Putamen (tissue), 1 donor: ENCODE data around the gene RSPRY1.

Source experiments
- DNase-seq: peaks from one replicate; pipeline ENCODE4 v3.0.0-alpha.2; 2016; ENCODE audit warnings: low spot score

Gene RSPRY1

DNA sequence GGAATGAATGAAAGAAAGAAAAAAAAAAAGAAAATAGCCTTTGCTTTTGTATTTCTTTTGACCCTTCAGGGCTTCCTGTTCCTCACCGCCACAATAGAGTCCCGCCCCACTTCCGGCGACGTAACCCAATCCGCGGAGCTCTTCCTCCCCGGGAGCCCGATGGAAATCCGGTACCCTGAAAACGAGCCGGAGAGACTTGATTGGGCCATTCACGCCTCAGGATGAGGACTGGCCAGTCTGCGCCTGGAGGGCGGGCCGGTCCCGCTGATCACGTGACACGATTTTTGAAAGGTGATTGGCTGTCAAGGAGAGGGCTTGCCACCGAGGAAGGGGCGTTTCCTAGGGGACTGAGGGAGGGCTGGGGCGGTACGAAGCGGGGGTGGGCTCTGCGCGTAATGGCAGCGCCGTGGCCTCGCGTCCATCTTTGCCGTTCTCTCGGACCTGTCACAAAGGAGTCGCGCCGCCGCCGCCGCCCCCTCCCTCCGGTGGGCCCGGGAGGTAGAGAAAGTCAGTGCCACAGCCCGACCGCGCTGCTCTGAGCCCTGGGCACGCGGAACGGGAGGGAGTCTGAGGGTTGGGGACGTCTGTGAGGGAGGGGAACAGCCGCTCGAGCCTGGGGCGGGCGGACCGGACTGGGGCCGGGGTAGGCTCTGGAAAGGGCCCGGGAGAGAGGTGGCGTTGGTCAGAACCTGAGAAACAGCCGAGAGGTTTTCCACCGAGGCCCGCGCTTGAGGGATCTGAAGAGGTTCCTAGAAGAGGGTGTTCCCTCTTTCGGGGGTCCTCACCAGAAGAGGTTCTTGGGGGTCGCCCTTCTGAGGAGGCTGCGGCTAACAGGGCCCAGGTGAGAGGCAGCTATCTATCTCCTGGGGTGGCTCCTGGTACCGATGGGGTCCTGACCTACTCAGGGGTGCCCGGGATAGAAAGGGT lies at the start of gene RSPRY1, which contains the start of gene PSME3IP1:
TSS of gene RSPRY1 (plus strand) at position 385 of the 927 bp plus-strand sequence. CDS start 18,330 bp downstream, outside the sequence.
TSS of gene PSME3IP1 (minus strand) at position 95 of the 927 bp plus-strand sequence. CDS start 12,185 bp downstream, outside the sequence.
- peak; percentile 100 for DNase-seq

DNA sequence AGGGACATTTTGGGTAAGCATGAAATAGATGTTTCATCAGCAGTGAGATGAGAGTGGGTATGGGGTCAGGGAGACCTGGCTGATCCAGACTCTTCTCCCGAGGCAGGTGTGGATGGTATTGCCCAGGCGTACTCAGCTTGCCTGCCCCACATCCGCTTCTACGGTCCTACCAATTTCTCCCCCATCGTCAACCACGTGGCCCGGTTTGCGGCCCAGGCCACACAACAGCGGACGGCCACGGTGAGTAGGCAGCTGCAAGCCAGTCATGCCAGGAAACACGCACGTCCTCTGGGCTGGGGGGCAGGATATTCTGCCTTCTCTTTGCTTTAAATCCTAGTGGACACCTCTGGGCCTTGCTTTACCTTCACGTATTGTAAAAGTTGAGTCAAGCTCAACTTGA lies 49.1 kb upstream of the RSPRY1 start:
- no peak for DNase-seq

DNA sequence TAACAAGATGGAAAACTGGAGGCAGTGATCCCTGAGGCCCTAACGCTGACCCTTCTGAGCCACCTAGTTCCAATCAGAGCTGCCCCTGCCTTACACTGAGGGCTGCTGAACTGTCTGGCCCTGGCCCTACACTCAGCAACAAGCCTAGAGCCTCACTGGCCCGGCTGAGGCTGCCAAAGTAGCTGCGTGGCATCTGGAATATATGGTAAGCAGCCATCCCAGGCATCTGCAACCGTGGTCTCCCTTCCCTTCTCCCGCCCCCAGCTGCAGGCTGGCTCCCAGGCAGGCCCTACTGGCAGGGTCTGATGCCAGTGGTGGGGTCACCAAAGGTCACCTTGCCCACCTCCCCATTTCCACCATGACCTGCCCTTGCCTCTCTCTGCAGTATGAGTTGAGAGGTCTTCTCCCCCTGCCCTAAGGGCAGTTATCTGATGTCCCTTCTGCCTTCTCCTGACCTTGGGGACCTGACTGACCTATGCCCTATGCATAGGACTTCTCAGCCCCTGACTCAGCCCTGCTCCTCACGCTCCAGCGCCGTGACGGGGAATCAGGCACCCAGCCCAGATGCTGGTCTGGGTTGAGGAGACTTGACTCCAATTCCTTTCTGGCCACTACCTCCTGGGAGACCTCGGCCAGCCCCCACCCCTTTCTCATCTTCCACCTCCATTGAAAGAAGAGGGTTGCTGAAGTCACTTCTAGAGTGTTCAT lies 48.4 kb upstream of the RSPRY1 start:
- DNase-seq = no peak

DNA sequence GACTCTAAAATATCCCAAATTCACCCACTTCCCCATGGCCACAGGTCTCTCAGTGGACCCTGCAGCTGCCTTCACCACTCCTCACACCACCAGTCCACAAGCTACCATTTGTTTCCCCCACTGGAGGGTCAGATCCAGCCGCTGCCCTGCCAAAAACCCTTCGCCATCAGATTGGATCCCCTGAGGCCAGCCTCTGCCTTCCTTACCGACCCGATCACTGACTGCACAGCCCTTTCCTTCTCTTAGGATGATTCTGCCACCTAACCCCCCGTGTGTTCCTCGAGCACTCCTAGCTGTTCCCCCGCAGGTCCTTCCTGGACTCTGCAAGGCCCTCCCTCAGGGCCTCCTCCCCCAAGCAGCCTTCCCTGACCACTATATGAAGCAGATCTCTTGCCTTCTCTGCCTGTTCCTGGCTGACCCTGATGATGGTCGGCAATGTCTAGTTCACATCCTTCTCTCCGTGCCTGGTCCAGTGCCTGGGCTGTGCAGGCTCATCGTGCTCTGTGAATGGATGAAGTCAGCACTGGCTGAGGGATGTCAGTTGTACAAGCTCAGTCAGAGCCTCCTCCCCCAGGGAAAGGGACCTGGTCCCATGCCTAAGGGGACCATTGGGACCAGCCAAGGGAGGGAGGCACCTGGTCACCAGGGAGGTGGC lies 47.7 kb upstream of the RSPRY1 start:
- DNase-seq = no peak

DNA sequence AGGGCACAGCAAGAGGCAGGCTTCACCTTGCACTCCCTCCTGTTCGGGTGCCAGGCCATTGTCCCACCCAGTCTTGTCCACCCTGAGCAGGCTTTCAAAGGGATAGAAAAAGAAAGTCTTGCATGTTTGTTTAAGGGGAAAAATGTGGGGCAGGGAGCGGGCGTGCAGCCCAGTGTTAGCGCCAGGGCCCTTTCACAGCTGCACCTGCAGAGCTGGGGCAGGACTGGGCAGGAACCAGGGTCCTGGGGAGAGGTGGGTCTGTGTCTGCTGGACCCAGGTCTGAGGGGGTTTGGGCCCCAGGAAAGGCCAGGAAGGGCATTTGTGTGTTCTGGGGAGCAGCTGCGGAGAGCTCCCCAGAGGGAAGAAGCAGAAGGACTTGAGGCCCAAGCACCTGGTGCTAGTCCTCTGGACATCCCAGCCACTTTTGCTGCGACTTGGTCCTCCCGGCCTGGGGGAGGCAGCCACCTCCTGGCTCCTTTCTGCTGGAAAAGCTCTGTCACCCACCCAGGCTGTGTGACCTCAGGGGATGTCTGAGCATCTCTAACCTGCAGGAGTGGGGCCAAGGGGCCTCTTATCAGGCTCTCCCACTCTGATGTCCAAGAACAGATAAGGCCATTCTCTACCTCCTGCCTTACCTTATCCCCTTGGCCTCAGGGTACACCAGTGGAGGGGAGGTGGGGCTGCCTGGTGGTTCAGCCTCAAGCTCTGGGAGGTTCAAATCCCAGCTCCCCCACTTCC lies 45.0 kb upstream of the RSPRY1 start:
- no peak for DNase-seq

DNA sequence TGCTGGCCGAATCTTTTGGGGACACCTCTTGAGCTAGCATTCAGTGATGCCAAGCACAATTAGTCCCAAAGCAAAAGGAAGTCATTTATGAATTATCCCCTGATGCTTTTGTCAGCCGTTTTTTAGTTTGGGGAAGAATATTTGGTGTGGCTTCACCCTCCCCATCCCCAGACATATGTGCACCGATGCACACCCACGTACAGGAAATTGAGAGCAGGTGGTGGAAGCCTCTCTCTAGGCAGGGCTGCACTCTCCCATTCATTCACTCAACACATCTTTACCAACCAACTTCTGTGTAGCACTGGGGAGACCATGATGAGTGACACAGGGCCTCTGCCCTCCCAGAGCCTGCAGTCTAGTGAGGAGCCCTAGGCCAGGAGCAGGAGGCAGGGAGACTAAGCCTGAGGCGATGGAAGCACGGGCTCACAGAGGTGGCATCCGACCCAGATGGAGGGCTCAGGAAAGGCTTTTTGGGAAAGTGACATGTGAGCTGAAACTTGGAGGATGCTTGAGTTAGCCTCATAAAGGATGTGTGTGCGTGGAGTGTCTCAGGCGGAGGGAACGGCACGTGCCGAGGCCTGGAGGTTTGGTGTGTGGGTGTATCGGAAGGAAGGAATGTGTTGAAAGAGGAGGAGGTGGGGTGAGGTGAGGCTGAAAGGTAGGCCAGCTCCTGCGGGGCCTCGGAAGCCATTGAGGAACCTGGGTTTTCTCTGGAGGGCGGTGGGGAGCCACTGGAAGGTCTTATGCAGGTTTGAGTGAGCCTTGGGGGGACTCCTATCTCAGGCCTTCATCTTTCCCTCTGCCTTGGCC lies 44.1 kb upstream of the RSPRY1 start:
- no peak for DNase-seq

DNA sequence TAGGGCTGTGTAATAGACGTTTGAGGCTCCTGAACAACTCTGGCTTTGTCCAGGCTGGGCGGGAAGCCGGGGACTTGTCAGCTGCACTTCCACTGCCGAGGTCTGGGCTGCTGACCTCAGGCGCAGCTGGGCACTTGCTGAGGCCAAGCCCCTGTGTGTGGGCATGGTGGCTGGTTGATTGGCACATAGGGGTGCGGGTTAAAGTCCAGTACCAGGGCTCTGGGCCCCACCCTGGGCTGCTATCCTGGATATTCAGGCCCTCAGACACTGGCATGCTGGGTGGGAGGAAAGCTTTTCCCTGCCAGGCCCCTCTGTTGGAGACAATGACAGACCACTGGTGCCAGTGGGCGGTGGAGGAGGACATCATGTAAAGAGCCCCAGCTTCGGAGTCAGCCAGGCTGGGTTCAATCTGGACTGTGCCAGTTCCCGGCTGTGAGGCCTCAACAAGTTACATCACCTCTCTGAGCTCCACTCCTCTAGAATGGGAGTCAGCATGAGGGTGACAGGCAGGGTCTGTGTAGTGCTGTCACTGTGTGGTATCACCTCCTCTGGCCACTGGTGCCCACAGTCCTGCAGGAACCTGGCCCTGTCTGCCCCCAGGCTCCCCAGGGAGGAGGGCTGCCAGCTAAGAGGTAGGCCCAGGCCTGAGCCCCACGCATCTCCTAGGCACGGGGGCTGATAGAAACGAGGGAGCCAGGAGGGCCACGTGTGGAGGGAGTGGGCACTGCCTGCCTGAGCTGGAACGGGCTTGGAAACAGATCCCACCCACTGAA lies 42.8 kb upstream of the RSPRY1 start:
- peak; percentile 96 for DNase-seq

DNA sequence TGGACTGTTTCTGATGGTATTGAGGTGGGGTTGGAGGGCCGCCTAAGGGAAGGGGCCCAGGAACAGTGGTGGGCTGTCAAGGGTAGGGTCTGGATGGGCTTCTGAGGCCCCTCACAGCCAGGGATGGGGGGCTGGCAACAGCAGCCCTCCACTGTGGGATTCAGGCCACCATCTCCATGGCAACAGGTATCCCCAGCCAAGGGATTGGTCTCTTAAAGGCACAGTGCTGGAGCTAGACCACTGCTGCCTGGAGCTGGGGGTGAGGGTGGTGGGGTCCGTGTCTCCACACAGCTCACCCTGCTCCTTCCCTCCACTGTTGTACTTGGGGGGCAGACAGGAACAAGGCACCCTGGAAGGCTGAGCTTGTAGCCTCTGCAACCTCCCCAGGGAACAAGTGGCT lies 42.1 kb upstream of the RSPRY1 start:
- no peak for DNase-seq

DNA sequence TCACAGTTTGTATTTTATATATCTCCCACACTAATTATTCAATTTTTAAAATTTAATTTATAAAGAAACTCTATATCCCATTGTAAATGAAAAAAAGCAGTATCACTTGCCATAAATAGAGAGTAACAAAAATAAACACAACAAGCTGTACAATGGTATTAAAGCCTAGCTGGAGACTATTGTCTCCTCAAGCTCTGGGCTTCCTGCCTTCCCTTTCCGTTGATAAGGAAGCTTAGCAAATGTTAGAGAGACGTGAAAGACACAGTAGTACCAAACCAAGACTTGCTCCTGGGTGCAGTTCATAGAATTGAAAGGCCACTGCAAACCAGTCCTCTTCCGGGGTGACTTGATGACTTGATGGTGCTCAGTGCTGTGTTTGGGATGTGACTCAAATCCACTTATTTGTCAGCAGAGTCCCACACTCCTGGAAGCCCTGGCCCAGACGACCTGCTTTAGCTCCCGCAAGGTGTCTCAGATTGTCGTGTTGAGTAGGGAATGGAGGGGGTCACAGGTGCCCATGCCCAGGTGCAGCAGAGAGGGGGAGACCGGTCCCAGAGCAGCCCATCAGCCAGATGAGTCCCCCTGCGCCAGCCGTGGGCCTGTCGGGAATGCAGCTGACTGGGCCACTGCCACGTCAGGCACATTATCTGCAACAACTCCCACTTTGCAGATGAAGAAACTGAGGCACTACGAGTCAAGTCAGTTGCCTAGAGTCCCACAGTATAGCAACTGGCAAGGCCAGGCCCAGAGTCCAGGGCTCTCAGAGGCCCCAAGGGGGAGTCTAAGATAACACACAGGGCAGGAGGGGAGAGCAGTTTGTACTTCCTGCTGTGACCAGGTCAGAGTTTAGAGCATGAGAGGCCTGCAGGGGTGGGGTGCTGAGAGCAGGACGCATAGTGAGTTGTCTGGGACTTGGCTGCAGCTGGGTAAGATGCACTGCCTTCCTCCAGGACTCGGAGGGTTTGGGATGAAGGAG lies 40.8 kb upstream of the RSPRY1 start:
- no peak for DNase-seq

DNA sequence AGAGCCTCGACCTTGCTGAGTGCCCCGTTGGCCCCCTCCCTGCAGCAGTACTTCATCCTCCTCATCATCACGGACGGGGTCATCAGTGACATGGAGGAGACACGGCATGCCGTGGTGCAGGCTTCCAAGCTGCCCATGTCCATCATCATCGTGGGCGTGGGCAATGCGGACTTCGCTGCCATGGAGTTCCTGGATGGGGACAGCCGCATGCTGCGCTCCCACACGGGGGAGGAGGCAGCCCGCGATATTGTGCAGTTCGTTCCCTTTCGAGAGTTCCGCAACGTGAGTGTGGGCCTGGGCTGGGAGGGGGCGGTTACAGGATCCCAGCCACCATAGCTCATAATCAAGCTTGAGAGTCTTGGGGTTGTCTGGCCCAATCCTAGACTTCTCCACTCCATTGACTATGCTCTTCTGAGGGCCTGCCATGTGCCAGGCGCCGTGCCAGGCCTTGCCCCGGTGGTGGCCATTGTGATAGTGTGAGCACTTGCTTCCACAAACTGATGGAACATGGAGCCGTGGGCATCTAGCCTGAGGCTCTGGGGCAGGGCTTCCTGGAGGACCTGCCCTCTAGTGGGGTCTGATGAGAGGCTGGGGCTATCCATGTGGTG lies 40.0 kb upstream of the RSPRY1 start:
- DNase-seq = no peak

DNA sequence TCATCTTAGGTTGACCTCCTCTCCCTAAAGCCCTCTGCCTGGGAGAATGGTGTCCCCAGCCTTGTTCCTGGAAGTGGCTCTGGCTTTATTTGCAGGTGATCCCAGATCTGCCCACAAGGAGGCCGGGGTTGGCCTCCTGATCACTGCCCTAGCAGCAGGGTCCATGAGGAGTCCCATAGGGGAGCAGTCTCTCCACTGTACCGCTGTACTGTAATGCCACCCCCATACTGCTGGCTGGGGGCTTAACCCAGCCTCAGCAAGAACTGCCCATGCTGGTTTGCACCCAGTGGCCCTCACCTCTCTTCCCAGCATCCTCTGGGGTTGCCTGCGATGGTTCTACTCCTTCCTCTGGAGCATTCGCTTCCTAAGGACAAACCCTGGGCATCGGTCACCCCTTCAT lies 39.4 kb upstream of the RSPRY1 start:
- no peak for DNase-seq

DNA sequence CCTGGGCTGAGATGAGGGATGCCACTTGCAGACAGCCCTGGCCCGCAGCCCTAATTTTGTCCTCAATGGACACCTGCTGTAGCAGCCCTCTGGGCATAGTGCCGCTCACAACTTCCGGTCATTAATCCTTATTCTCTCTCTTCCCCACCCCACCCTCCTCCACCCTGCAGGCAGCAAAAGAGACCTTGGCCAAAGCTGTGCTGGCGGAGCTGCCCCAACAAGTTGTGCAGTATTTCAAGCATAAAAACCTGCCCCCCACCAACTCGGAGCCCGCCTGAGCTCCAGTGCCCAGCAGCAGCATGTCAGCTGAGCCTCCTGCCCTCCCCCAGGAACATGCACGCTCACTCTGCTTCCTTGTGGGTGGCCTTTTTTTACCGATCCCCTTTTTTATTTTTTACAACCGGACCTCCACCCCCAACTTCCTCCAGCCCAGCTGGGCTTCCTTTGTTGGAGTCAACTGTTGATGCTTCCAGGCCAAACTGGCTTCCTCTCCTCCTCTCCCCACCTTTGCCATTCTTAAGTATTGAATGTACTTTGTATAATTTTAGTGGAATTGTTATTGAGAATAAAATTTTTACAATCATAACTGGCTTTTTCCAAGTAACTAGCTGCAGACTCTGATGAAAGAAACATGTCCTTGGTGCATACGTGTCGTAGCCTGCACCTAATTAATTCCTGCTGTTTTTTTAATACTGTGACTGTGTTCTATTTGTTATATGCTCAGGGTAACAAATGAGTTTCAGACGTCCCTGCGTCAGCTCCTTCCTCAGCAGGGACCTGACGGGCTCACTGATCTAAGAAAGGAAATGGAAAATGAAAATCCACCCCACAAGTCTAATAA lies 38.5 kb upstream of the RSPRY1 start:
- no peak for DNase-seq

DNA sequence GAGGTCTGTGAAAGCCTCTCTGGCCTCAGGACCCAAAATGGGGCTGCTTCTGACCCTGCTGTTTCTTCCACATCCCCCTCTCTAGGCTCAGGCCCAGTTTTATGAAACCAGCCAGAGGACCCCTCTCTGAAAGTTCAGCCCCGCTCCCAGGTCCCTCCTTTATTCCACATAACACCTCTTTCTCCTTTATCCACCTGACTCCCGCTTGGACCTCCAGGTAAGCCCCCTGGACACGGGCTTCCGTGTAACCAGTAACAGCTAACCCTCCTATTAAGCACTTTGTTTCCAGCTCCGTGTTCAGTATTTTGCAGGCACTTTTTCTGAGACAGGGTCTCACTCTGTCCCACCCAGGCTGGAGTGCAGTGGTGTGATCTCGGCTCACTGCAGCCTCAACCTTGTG lies 37.6 kb upstream of the RSPRY1 start:
- DNase-seq = no peak

DNA sequence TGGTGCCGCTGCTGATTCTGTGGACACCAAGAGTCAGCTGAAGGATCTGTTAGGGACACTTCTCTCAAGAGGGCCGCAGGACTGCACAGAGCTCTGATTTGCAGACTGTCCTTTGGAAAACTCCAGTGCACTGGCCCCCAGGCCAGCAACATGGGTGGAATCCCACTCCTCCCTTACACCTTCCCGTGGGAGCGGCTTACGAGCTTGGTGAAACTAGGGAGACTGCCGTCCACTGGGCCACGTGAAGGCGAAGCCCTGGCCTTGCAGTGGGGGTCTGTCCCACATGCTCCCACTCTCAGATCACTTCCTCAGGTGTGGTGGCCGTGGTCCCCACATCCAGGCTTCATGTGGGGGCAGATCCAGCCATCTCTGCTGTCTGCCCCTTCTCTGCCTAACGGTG lies 36.7 kb upstream of the RSPRY1 start:
- no peak for DNase-seq

DNA sequence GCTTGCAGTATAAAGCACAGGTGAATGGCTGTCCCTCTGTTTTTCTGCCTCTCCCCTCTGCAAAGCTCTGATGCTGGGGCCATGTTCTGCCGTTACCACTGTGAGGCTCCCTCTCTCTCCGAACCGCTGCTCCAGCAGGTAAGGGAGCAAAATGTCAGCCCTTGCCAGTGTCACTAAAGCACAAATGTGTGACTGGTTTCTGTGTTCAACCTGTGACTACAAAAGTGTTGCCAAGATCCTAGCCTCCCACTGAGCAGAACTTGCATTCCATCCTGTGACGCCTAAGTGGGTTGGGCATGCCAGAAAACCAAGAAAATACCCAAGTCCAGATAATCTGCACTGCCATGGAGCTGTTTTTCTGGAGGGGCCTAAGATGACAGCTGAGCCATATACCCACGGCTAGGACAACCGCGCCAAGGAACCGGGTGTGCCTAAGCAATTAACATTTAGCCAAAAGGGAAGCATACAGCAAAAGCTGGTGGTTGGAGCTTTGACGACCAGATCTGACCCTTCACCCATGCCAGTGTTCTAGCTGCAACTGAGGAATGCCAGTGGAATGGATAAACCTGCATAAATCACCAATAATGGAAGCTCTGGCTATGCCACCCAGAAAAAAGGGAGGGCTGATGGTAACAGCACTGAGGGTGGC lies 35.3 kb upstream of the RSPRY1 start:
- DNase-seq = no peak

DNA sequence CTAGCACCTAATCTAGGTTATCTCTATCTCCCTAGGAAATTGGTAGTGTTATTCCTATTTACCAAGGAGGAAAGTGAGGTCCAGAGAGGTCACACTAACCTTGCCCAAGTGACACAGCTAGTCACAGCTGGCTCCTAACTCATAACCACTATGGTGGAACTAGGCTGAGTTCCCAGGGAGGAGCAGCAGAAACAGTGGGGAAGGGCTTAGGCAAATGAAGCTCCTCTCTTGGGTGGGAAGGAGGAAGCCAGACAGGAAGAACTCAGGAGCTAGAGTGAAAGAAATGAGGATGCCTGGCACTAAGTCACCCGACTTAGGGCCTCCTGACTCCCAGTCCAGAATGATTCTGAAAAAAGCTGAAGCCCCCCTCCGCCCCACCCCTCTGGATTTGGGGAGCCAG lies 34.8 kb upstream of the RSPRY1 start:
- DNase-seq = no peak
